Measurements from ENCODE around the gene SAP30. TPM values are rescaled to one million over a fixed set of nuclear protein-coding genes. Genes with fewer than 3 reads are reported as not detected.

The SAP30 gene
- total RNA-seq, 4 donors from 2014 or later, result 25.8 to 61.9 (median 32.7) TPM

DNA sequence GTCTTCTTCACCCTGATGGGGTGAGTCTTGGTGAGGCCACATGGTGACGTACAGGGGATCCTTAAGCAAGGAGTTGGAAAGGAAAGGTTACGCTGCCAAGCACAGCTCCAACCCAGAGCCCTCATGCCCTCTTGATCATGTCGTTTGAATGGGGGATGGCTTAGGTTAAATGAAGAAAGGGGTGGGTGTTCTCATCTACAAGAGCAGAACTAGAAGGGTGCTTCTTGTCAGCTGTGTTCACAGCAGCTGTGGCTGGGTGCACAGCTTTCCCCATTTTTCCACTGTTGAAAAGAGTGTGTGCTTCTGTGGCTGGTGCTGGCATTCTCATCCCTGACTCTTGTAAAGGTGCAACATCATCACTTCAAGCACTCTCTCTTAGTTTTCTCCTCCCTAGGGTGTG, 43.7 kb downstream of the SAP30 start:
- no peak for DNase-seq (ENCODE audit: low spot score)

DNA sequence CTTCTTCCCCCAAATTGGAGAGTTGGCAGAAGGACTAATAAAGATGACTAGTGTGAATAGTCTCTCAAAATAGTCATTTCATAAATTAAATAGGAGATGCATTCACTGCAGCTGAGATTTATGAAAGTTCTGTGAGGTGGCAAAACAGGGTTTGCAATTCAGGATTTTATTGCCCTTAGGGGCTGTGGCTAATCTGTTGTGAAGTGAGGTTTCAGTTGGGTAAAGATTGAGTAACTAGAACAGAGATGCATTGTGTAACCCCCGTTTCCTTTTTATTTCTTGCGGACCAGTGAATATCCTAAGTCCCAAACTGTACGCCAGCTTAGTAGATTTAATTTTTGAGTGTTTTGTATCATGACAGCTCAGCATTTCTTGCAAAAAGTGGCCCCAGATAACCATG, 44.3 kb downstream of the SAP30 start:
- DNase-seq (ENCODE audit: low spot score) (no peak), ATAC-seq (ENCODE audit: low FRiP score) (no peak)
- TF ChIP-seq CTCF (IDR thresholded peaks at IDR 0.05), result no peak

More for the DNA sequence above, 43.7 kb downstream of the SAP30 start:
- TF ChIP-seq CTCF (IDR thresholded peaks at IDR 0.05), result no peak
- ATAC-seq (ENCODE audit: low FRiP score), result no peak

- no peak for DNase-seq (ENCODE audit: low spot score)
- ATAC-seq (ENCODE audit: low FRiP score), result peak; percentile 28
- TF ChIP-seq CTCF (IDR thresholded peaks at IDR 0.05), result no peak
These were observed 45.3 kb downstream of the SAP30 start for GRCh38 chr4:173415885-173416653.

DNA sequence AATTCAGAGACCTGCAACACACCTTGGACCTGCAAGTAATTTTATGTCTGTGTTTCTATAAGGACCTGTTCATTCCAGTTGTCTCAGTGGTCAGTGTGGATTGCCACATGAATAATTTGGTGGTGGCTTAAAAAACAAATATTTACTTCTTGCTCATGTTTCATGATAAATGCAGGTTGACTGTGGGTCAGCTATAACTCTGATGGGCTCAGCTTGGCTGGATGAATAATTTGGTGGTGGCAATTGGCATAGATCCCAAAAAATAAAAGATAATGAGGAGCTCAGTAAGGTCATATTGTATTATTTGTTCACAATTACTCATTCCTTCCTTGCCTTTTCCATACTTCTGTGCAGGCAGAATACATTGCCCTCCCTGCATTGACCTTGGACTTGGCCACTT, 47.1 kb downstream of the SAP30 start:
- no peak for ATAC-seq (ENCODE audit: low FRiP score)
- DNase-seq (ENCODE audit: low spot score), result no peak
- TF ChIP-seq CTCF (IDR thresholded peaks at IDR 0.05), result no peak

DNA sequence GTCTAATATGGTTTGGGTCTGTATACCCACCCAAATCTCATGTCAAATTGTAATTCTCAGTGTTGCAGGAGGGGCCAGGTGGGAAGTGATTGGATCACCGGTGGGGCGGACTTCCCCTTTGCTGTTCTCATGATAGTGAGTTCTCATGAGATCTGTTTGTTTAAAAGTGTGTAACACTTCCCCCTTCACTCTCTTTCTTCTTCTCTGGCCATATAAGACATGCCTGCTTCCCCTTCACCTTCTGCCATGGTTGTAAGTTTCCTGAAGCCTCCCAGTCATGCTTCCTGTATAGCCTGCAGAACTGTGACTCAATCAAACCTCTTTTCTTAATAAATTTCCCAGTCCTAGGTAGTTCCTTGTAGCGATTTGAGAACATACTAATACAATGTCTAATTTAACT, 47.9 kb downstream of the SAP30 start:
- no peak for TF ChIP-seq CTCF (IDR thresholded peaks at IDR 0.05)
- no peak for ATAC-seq (ENCODE audit: low FRiP score)
- DNase-seq (ENCODE audit: low spot score), result no peak

DNA sequence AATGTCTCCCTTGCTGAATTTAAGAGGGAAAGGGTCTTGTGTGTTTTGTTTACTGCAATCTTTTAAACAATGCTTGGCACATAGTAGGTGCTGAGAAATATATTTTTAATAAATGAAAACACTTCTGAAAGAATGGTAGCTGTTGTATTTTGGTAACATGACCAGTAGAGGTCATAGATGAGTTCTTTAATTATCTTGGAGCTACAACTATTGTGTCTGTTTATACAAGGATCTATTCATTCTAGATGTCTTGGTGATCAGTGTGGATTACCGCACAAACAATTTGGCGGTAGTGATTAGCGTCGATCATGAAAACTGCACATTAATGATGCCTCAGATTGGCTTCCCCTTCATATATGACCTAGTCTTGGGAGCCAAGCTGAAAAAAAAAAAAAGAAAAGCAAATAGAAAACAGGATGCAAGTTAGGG, 49.6 kb downstream of the SAP30 start:
- no peak for ATAC-seq (ENCODE audit: low FRiP score)
- no peak for TF ChIP-seq CTCF (IDR thresholded peaks at IDR 0.05)
- no peak for DNase-seq (ENCODE audit: low spot score)

GRCh38 chr4:173420801-173421200, 50.0 kb downstream of the SAP30 start:
- no peak for TF ChIP-seq CTCF (IDR thresholded peaks at IDR 0.05)
- ATAC-seq (ENCODE audit: low FRiP score) (no peak), DNase-seq (ENCODE audit: low spot score) (no peak)

Data from omental fat pad (tissue), 4 donors.